ENCODE results near the gene INPP5E. TPM values are rescaled to one million over a fixed set of nuclear protein-coding genes. Genes with fewer than 3 reads are reported as not detected.

The INPP5E gene
- total RNA-seq, 4 donors from 2014 or later = 10.2 to 21.3 (median 13.4) TPM

DNA sequence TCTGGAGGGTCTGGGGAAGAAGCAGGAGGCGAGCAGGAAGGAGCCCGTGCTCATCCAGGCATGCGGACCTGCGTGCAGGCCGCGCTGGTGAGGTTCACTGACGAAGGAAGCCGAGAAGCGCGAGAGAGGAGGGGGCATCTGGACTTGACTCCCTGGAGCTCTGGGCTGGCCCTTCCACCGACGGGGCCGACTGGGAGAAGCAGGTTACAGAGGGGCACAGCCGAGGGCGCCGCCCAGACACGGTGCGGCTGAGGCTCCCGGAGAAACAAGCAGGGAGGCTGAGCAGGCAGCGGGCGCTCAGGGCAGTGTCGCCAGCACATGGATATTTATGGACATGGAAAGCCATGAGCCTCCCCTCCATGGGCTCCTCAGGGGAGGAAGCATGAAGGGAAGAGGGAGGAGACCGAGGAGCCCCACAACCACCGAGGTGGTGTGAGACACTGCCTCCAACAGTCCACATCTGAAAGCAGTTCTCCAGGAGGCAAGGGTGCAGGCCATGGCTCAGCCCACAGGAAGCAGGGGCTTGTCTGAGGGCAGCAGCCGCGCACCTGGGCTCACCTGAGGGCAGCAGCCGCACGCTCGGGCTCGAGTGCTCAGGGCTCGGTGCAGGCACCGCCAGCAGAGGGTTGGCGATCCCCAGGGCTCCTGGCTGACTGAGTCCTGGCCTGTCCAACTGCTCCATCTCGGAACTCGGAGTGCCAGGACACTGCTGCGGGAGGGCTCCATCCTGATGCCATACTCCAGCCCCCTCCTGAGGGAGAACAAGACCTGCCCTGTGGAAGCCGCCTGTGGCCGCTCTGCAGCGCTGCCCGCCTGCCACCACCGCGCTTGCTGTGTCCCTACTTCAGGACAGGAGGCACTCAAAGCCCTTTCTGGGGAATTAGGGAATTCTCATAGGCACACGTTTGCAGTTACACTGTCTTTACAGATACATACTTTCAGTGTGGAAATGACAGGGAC, 15.7 kb upstream of the INPP5E start:
- H3K36me3 ChIP-seq = peaks cover 81 to 88% of the 10 kb centered on the region in 2 donors
- no peak for TF ChIP-seq POLR2A (IDR thresholded peaks at IDR 0.05)
- TF ChIP-seq, protein P1, sequence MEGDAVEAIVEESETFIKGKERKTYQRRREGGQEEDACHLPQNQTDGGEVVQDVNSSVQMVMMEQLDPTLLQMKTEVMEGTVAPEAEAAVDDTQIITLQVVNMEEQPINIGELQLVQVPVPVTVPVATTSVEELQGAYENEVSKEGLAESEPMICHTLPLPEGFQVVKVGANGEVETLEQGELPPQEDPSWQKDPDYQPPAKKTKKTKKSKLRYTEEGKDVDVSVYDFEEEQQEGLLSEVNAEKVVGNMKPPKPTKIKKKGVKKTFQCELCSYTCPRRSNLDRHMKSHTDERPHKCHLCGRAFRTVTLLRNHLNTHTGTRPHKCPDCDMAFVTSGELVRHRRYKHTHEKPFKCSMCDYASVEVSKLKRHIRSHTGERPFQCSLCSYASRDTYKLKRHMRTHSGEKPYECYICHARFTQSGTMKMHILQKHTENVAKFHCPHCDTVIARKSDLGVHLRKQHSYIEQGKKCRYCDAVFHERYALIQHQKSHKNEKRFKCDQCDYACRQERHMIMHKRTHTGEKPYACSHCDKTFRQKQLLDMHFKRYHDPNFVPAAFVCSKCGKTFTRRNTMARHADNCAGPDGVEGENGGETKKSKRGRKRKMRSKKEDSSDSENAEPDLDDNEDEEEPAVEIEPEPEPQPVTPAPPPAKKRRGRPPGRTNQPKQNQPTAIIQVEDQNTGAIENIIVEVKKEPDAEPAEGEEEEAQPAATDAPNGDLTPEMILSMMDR (IDR thresholded peaks at IDR 0.05) = no peak
- no peaks in the 10 kb centered on the region for H3K27me3 ChIP-seq
- no peaks in the 10 kb centered on the region for H3K4me1 ChIP-seq
- DNase-seq = no peak
- H3K4me3 ChIP-seq (replicated peaks in 1 of 3) = no peak overlapping the region
- intact Hi-C loops (cut with DNase I) = no loop called here
- H3K27ac ChIP-seq = no peak overlapping the region
- no peaks in the 10 kb centered on the region for H3K9me3 ChIP-seq
- 92 to 94% methylated on average over 34 of the region's 43 CpGs for WGBS, 2 donors

DNA sequence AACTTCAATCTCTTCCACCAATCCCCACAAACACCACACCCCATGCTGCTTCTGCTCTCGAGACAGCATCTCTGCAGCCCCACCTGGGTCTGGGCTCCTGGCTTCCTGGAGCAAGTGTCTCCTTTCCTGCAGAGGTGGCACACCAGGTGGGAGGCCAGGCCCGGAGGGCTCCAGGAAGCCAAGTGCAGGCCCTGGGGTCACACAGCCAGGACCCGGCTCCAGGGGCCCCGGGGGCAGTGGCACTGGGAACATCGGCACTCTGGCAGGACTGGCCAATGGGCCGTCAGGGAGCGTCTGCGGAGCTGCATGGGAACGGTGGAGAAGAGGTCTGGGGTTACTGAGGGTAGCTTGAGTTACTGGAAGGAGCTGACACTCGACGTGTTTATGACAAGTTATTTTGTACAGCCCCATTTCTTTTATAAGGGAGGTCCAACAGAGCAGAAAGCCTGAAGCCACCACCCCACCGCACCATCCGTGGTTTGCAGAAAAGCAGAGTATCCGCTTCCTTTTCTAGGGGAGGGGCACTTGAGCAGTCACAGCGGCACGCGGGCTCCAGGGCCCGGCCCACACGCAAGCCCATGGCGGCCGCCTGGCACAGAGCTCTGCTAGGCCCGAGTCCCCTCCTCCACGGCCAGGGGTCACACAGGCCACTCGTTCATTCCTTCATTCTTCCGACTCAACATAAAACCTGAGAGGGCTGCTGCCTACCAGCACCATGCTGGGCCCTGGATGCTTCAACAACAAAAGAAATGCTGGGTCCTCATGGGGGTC, 14.6 kb upstream of the INPP5E start:
- Histone ChIP-seq H3K36me3 (peaks cover 76 to 86% of the 10 kb centered on the region in 2 donors), H3K27ac (no peak overlapping the region), H3K27me3 (no peaks in the 10 kb centered on the region), H3K4me1 (no peaks in the 10 kb centered on the region), H3K4me3 (replicated peaks in 1 of 3) (no peak overlapping the region), H3K9me3 (no peaks in the 10 kb centered on the region)
- intact Hi-C loops (cut with DNase I) = no loop called here
- WGBS, 2 donors = 94 to 96% methylated on average over 25 of the region's 25 CpGs
- TF ChIP-seq, protein P1 (IDR thresholded peaks at IDR 0.05) = no peak
- TF ChIP-seq POLR2A (IDR thresholded peaks at IDR 0.05) = no peak
- no peak for DNase-seq

DNA sequence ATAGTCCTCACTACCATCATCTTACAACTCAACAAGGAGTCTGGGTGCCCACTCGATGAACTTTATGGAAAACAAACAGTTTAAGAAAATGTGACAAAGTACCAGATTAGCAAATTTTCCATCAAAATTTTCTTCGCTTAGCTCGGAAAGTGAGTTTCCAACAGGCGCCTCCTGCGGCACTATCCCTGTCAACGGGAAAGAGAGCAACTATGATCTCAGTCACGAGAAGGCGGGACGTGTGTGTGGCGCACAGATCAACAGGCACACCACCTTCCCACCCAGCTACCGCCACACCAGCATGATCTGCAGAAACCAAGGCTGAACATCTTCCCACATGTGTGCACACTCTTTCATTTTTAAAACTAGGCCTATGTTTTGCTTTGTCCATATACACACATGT, 13.7 kb upstream of the INPP5E start:
- peaks cover 75 to 78% of the 10 kb centered on the region in 2 donors for H3K36me3 ChIP-seq
- no peak for TF ChIP-seq POLR2A (IDR thresholded peaks at IDR 0.05)
- TF ChIP-seq, protein P1 (IDR thresholded peaks at IDR 0.05) = no peak
- H3K9me3 ChIP-seq = no peaks in the 10 kb centered on the region
- DNase-seq = no peak
- H3K4me1 ChIP-seq = no peaks in the 10 kb centered on the region
- H3K27ac ChIP-seq = no peak overlapping the region
- WGBS, 2 donors = 91 to 95% methylated on average over 11 of the region's 11 CpGs
- H3K4me3 ChIP-seq (replicated peaks in 1 of 3) = no peak overlapping the region
- H3K27me3 ChIP-seq = no peaks in the 10 kb centered on the region
- intact Hi-C loops (cut with DNase I) = no loop called here

DNA sequence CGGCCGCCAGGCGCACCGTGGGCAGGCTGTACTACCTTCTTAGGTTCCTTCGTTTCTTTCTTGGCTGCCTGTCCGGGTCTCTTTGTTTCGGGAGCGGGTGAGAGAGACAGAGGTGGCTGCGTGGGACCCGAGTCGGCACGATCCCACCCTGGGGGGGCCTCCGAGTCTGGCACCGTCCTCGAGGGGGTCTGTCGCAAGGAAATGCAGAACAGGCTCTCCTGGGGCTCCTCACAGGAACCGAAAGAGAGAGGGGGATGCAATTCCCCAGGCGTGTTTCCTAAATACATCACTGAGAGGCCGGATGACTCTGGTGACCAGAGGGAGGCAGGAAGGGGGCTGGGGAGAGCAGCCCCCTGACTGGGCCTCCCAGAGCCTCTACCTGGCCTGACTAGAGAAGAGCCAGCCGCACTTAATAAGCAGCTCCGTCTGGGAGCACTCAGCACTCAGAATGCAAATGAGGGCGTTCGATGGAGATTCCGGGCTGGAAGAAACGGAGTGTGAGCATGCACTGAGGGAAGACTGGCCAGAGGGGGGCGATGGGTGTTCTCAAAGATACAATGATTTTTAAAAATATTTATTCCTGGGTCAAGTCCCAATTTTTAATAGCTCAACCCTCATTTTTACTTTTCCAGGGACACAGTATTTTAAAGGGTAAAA, 11.7 kb upstream of the INPP5E start:
- H3K9me3 ChIP-seq = no peaks in the 10 kb centered on the region
- intact Hi-C loops (cut with DNase I) = no loop called here
- 90 to 91% methylated on average over 18 to 24 of the region's 26 CpGs for WGBS, 2 donors

More for the DNA sequence above, 11.7 kb upstream of the INPP5E start:
- H3K4me1 ChIP-seq = no peaks in the 10 kb centered on the region
- no peak overlapping the region for H3K27ac ChIP-seq
- TF ChIP-seq, protein P1 (IDR thresholded peaks at IDR 0.05) = no peak
- no peak for TF ChIP-seq POLR2A (IDR thresholded peaks at IDR 0.05)
- no peak overlapping the region for H3K4me3 ChIP-seq (replicated peaks in 1 of 3)
- no peaks in the 10 kb centered on the region for H3K27me3 ChIP-seq
- no peak for DNase-seq
- H3K36me3 ChIP-seq = peaks cover 75 to 79% of the 10 kb centered on the region in 2 donors
